H1 (cell line): ENCODE measurements around the gene DCUN1D4. TPM values are rescaled to one million over a fixed set of nuclear protein-coding genes. Genes with fewer than 3 reads are reported as not detected.

Experiments used
- CTCF ChIA-PET: fragments of 300-600 bp; sonication (Branson Sonifier 250); formaldehyde crosslinking; loops from one replicate; lab custom pipeline; 2021; ENCODE audit not compliant: partially characterized antibody; lab: Charles Lee
- POLR2A ChIA-PET: fragments of 300-600 bp; sonication (Branson Sonifier 250); formaldehyde crosslinking; loops from one replicate; lab custom pipeline; 2021; ENCODE audit warnings: inconsistent platforms; ENCODE audit not compliant: partially characterized antibody; lab: Charles Lee
- DNase-seq, 2 experiments: peaks; one replicate each; pipeline versions ENCODE4 v3.0.0 to v3.0.0-alpha.2; 2010 to 2022; ENCODE audit warnings: low spot score in 2 of 2, low read depth in 1 of 2, mixed read lengths in 1 of 2
- FAIRE-seq: peaks from 2 replicates; lab custom pipeline; 2011; peaks lifted over from hg19 to GRCh38; lab: Jason Lieb, UNC
- H2AFZ ChIP-seq: 2 replicates; pipeline ENCODE4 v1.8.1; 2012; ENCODE audit warnings: low read length, inconsistent platforms
- H2AK5ac ChIP-seq: 2 replicates; pipeline ENCODE4 v1.6.1; 2013; ENCODE audit warnings: low read depth, low read length
- H2BK120ac ChIP-seq: replicated peaks from 2 replicates; pipeline ENCODE3; 2013; ENCODE audit warnings: low read depth, low read length, inconsistent platforms
- H2BK12ac ChIP-seq: 2 replicates; pipeline ENCODE4 v1.6.1; 2013; ENCODE audit warnings: low read depth, low read length
- H2BK15ac ChIP-seq: 2 replicates; pipeline ENCODE4 v1.6.1; 2013; ENCODE audit warnings: low read length
- H2BK20ac ChIP-seq: 2 replicates; pipeline ENCODE4 v1.6.1; 2013; ENCODE audit warnings: low read length
- H2BK5ac ChIP-seq: 2 replicates; pipeline ENCODE4 v1.6.1; 2013; ENCODE audit warnings: low read depth, low read length
- H3K14ac ChIP-seq: 2 replicates; pipeline ENCODE4 v1.6.1; 2013; ENCODE audit warnings: inconsistent platforms; ENCODE audit not compliant: insufficient read length
- H3K18ac ChIP-seq: 2 replicates; pipeline ENCODE4 v1.6.1; 2013; ENCODE audit warnings: low read length; ENCODE audit errors: extremely low read depth
- H3K23ac ChIP-seq: 2 replicates; pipeline ENCODE4 v1.6.1; 2013; ENCODE audit warnings: inconsistent platforms; ENCODE audit not compliant: insufficient read length
- H3K23me2 ChIP-seq: 2 replicates; pipeline ENCODE4 v1.6.1; 2013; ENCODE audit warnings: low read depth, low read length
- H3K27ac ChIP-seq: 2 replicates; pipeline ENCODE4 v1.6.1; 2011; ENCODE audit warnings: low read depth, low read length, inconsistent platforms
- H3K27me3 ChIP-seq, 4 experiments: replicated peaks in 1 of 4; 1 replicate in 1 of 4; 2 replicates in 3 of 4; pipeline versions ENCODE4 v1.6.1 to v1.8.1; 2011 to 2013; ENCODE audit warnings: low read length in 3 of 4, mild to moderate bottlenecking in 3 of 4, inconsistent platforms in 2 of 4, mixed read lengths in 2 of 4, moderate library complexity in 1 of 4; ENCODE audit not compliant: control insufficient read depth in 3 of 4, insufficient read depth in 3 of 4; ENCODE audit errors: extremely low read depth in 1 of 4
- H3K36me3 ChIP-seq, 4 experiments: 2 replicates each; pipeline versions ENCODE4 v1.6.1 to v1.8.1; 2011 to 2013; ENCODE audit warnings: mild to moderate bottlenecking in 4 of 4, low read length in 3 of 4, moderate library complexity in 2 of 4, control low read depth in 1 of 4, inconsistent platforms in 1 of 4; ENCODE audit not compliant: insufficient read depth in 4 of 4, control insufficient read depth in 2 of 4
- H3K4ac ChIP-seq: replicated peaks from 2 replicates; pipeline ENCODE3; 2013; ENCODE audit warnings: low read length, low read depth, mixed read lengths, inconsistent platforms; ENCODE audit not compliant: insufficient read length
- H3K4me1 ChIP-seq, 4 experiments: replicated peaks in 1 of 4; 1 replicate in 1 of 4; 2 replicates in 3 of 4; pipeline versions ENCODE4 v1.6.1 to v1.8.1; 2011 to 2013; ENCODE audit warnings: low read length in 3 of 4, inconsistent platforms in 2 of 4, mixed read lengths in 1 of 4; ENCODE audit not compliant: insufficient read depth in 4 of 4, control insufficient read depth in 3 of 4
- H3K4me2 ChIP-seq, 2 experiments: 2 replicates each; pipeline versions ENCODE4 v1.6.1 to v1.8.1; 2011 to 2013; ENCODE audit warnings: low read depth in 2 of 2, low read length in 2 of 2, control low read depth in 1 of 2, inconsistent platforms in 1 of 2, mild to moderate bottlenecking in 1 of 2; ENCODE audit not compliant: insufficient read depth in 1 of 2
- H3K4me3 ChIP-seq, 4 experiments: fragments of 200-600, 300-600 bp in 1 of 4; sonication (generic), shearing (Covaris generic), sonication (Bioruptor Twin) in 1 of 4; 2 replicates each; pipeline versions ENCODE4 v1.5.1 to v1.8.1; 2011 to 2016; ENCODE audit warnings: low read length in 4 of 4, low read depth in 3 of 4, control low read depth in 2 of 4, inconsistent platforms in 2 of 4, mild to moderate bottlenecking in 2 of 4, mixed read lengths in 1 of 4, moderate library complexity in 1 of 4; ENCODE audit not compliant: insufficient read depth in 2 of 4; ENCODE audit errors: extremely low read depth in 1 of 4
- H3K56ac ChIP-seq: replicated peaks from 2 replicates; pipeline ENCODE3; 2013; ENCODE audit warnings: low read depth, mild to moderate bottlenecking, mixed read lengths, low read length, inconsistent platforms; ENCODE audit not compliant: insufficient read length
- H3K79me1 ChIP-seq: 2 replicates; pipeline ENCODE4 v1.6.1; 2013; ENCODE audit warnings: low read depth, low read length, control low read depth
- H3K79me2 ChIP-seq, 2 experiments: 2 replicates each; pipeline versions ENCODE4 v1.6.1 to v1.8.1; 2012 to 2013; ENCODE audit warnings: low read length in 2 of 2, mild to moderate bottlenecking in 2 of 2, inconsistent platforms in 1 of 2; ENCODE audit not compliant: insufficient read depth in 2 of 2, control insufficient read depth in 1 of 2
- H3K9ac ChIP-seq, 4 experiments: replicated peaks in 1 of 4; 1 replicate in 1 of 4; 2 replicates in 3 of 4; pipeline versions ENCODE4 v1.6.1 to v1.8.1; 2011 to 2013; ENCODE audit warnings: low read depth in 3 of 4, low read length in 3 of 4, control low read depth in 2 of 4, mild to moderate bottlenecking in 2 of 4, moderate library complexity in 2 of 4, inconsistent platforms in 1 of 4; ENCODE audit errors: extremely low read depth in 1 of 4
- H3K9me3 ChIP-seq, 2 experiments: 2 replicates each; pipeline versions ENCODE4 v1.6.1 to v1.8.1; 2012 to 2013; ENCODE audit warnings: mild to moderate bottlenecking in 2 of 2, moderate library complexity in 2 of 2, control low read depth in 1 of 2, inconsistent platforms in 1 of 2, low read depth in 1 of 2, low read length in 1 of 2, mixed read lengths in 1 of 2; ENCODE audit not compliant: insufficient read depth in 2 of 2
- H4K20me1 ChIP-seq, 2 experiments: replicated peaks in 1 of 2; 2 replicates each; pipeline versions ENCODE3 to v1.8.1; 2011 to 2013; ENCODE audit warnings: inconsistent platforms in 2 of 2, low read length in 2 of 2, mild to moderate bottlenecking in 1 of 2; ENCODE audit not compliant: insufficient read depth in 2 of 2, control insufficient read depth in 1 of 2
- H4K5ac ChIP-seq: 2 replicates; pipeline ENCODE4 v1.6.1; 2013; ENCODE audit warnings: low read length, low read depth, mixed read lengths, inconsistent platforms; ENCODE audit not compliant: insufficient read length
- H4K8ac ChIP-seq: 2 replicates; pipeline ENCODE4 v1.8.0; 2013; ENCODE audit warnings: mild to moderate bottlenecking, moderate library complexity, low read length, inconsistent platforms; ENCODE audit not compliant: insufficient read depth; ENCODE audit errors: extremely low read depth
- H4K91ac ChIP-seq: replicated peaks from 2 replicates; pipeline ENCODE3; 2013; ENCODE audit warnings: low read length, mixed read lengths, inconsistent platforms; ENCODE audit not compliant: insufficient read length
- BACH1 ChIP-seq: IDR thresholded peaks from 2 replicates; pipeline ENCODE4 v1.6.1; 2012; ENCODE audit warnings: low read length, improper control_type of control experiment
- BCL11A ChIP-seq, 2 experiments: IDR thresholded peaks; one replicate each; pipeline ENCODE4 v1.6.1; 2011; ENCODE audit warnings: low read depth in 2 of 2, low read length in 2 of 2, mild to moderate bottlenecking in 2 of 2
- CTBP2 ChIP-seq: IDR thresholded peaks from 2 replicates; pipeline ENCODE4 v1.7.0; 2011; ENCODE audit warnings: borderline replicate concordance, mild to moderate bottlenecking, moderate library complexity, mixed read lengths, low read length; ENCODE audit not compliant: insufficient read depth, insufficient read length
- EGR1 ChIP-seq: IDR thresholded peaks from 2 replicates; pipeline ENCODE4 v1.6.1; 2011; ENCODE audit warnings: low read depth, low read length, borderline replicate concordance
- FOSL1 ChIP-seq: IDR thresholded peaks from 2 replicates; pipeline ENCODE4 v1.6.1; 2011; ENCODE audit warnings: mild to moderate bottlenecking, low read depth, low read length, moderate library complexity; ENCODE audit not compliant: insufficient read depth
- JUND ChIP-seq: IDR thresholded peaks from 2 replicates; pipeline ENCODE4 v1.6.1; 2011; ENCODE audit warnings: mild to moderate bottlenecking, improper control_type of control experiment, low read length
- KDM5A ChIP-seq: fragments of 200-600 bp; IDR thresholded peaks from 2 replicates; pipeline ENCODE4 v1.7.1; 2012; ENCODE audit warnings: mild to moderate bottlenecking, low read length, inconsistent platforms, mixed read lengths
- MAX ChIP-seq: IDR thresholded peaks from 2 replicates; pipeline ENCODE4 v1.6.1; 2012; ENCODE audit warnings: inconsistent platforms
- POU5F1 ChIP-seq: IDR thresholded peaks from 2 replicates; pipeline ENCODE4 v1.6.1; 2011; ENCODE audit warnings: low read depth, mild to moderate bottlenecking, low read length, moderate library complexity
- RFX5 ChIP-seq: IDR thresholded peaks from 2 replicates; pipeline ENCODE4 v1.6.1; 2011; ENCODE audit warnings: low read depth, low read length, improper control_type of control experiment, borderline replicate concordance
- RXRA ChIP-seq: IDR thresholded peaks from 2 replicates; pipeline ENCODE4 v1.6.1; 2011; ENCODE audit warnings: low read depth, mild to moderate bottlenecking, low read length, moderate library complexity; ENCODE audit not compliant: insufficient read depth
- SAP30 ChIP-seq: fragments of 300-600 bp; sonication (generic); IDR thresholded peaks from 2 replicates; pipeline ENCODE4 v1.7.1; 2012; ENCODE audit warnings: low read length, moderate library complexity, mild to moderate bottlenecking, inconsistent platforms; ENCODE audit not compliant: insufficient read depth, insufficient replicate concordance
- SIRT6 ChIP-seq: IDR thresholded peaks from one replicate; pipeline ENCODE4 v1.7.1; 2012; ENCODE audit warnings: low read length, inconsistent platforms
- SP2 ChIP-seq: IDR thresholded peaks from 2 replicates; pipeline ENCODE4 v1.6.1; 2012; ENCODE audit warnings: mild to moderate bottlenecking, low read length, inconsistent platforms
- TAF1 ChIP-seq: IDR thresholded peaks from 2 replicates; pipeline ENCODE4 v1.6.1; 2011; ENCODE audit warnings: mild to moderate bottlenecking, low read depth, low read length
- YY1 ChIP-seq: IDR thresholded peaks from 2 replicates; pipeline ENCODE4 v1.6.1; 2011; ENCODE audit warnings: low read depth, mild to moderate bottlenecking, low read length
- ZNF274 ChIP-seq: IDR thresholded peaks from 2 replicates; pipeline ENCODE4 v1.7.0; 2012; ENCODE audit warnings: low read length, borderline replicate concordance; ENCODE audit errors: extremely low read depth
- polyA plus RNA-seq, 7 experiments: library from polyadenylated mRNA; depleted of rRNA in 3 of 7; stranded (reverse) in 5 of 7; unstranded in 2 of 7; fragments of >200 nt in 5 of 7; fragments of 200-250 nt in 2 of 7; gene quantifications; 1 replicate in 5 of 7; 2 replicates in 1 of 7; 4 replicates in 1 of 7; pipeline versions ENCODE4 v1.2.1 to v1.2.3, GENCODE V29; 2011 to 2013; ENCODE audit warnings: missing spikeins in 2 of 7, mixed read lengths in 2 of 7
- total RNA-seq: library from RNA; stranded (reverse); fragmentation: NEBNext Ultra II Directional; extraction: Animal tissue kit (Norgen Biotek cat#: 25700); gene quantifications from 2 replicates; pipeline ENCODE4 v1.2.1, GENCODE V29; 2021

The DCUN1D4 gene
- total and polyA plus RNA-seq, 2 of the 8 experiments (the other 6 are each of a cell fraction or from before 2014, with no cell fraction given) = 22.9 to 55.9 TPM

- no peak overlapping the region for H4K91ac ChIP-seq
- H2BK12ac ChIP-seq = no peak overlapping the region
- no peaks in the 10 kb centered on the region for H4K20me1 ChIP-seq
- H3K79me1 ChIP-seq = no peaks in the 10 kb centered on the region
- no peak overlapping the region for H4K8ac ChIP-seq
- no peak overlapping the region for H3K9ac ChIP-seq
- no peak overlapping the region for H3K27ac ChIP-seq
- H3K56ac ChIP-seq = no peak overlapping the region
- POLR2A ChIA-PET = no interaction called here
- no peak overlapping the region for H2BK120ac ChIP-seq
- no peak for FAIRE-seq
- H3K23ac ChIP-seq = no peak overlapping the region
- no peaks in the 10 kb centered on the region for H3K23me2 ChIP-seq
- no peak overlapping the region for H3K18ac ChIP-seq
- H2AFZ ChIP-seq = no peak overlapping the region
- no peaks in the 10 kb centered on the region for H3K79me2 ChIP-seq
- no peak overlapping the region for H3K14ac ChIP-seq
- no peaks in the 10 kb centered on the region for H3K9me3 ChIP-seq
- H3K4me1 ChIP-seq = no peaks in the 10 kb centered on the region
- no peaks in the 10 kb centered on the region for H3K27me3 ChIP-seq
- no peak overlapping the region for H3K4me3 ChIP-seq
- H2BK15ac ChIP-seq = no peak overlapping the region
- CTCF ChIA-PET = no interaction called here
- no peak overlapping the region for H3K4me2 ChIP-seq
- no peak overlapping the region for H2AK5ac ChIP-seq
- no peak overlapping the region for H3K4ac ChIP-seq
- no peak overlapping the region for H4K5ac ChIP-seq
- DNase-seq = no peak
- no peak overlapping the region for H2BK5ac ChIP-seq
- H3K36me3 ChIP-seq = no peaks in the 10 kb centered on the region
- no peak overlapping the region for H2BK20ac ChIP-seq
- TF ChIP-seq BACH1 (no peak), RFX5 (no peak), RXRA (no peak), POU5F1 (no peak), BCL11A (IDR thresholded peaks at IDR 0.05; ENCODE audit: low read depth in 2 of 2, low read length in 2 of 2) (no peak), YY1 (no peak), FOSL1 (no peak), SAP30 (no peak), CTBP2 (no peak), MAX (no peak), TAF1 (no peak), KDM5A (no peak), EGR1 (no peak), SIRT6 (no peak), ZNF274 (no peak), SP2 (no peak), JUND (no peak)
These were observed 82.4 kb downstream of the DCUN1D4 start for GRCh38 chr4:51925307-51925706.
